Esophagus muscularis mucosa (tissue), 4 donors: ENCODE measurements around the gene OSR1. TPM values are rescaled to one million over a fixed set of nuclear protein-coding genes. Genes with fewer than 3 reads are reported as not detected.

Source experiments
- DNase-seq: peaks from one replicate; pipeline ENCODE4 v3.0.0-alpha.2; 2017; ENCODE audit errors: extremely low spot score
- H3K27ac ChIP-seq, 4 donors: fragments of 200-600 bp; sonication (generic); replicated peaks in 1 of 4; 1 replicate in 3 of 4; 2 replicates in 1 of 4; pipeline ENCODE4 v1.5.1; 2016 to 2019; ENCODE audit warnings: mild to moderate bottlenecking in 1 of 4
- H3K27me3 ChIP-seq, 4 donors: fragments of 200-600 bp; sonication (generic); one replicate each; pipeline versions ENCODE4 v1.5.1 to v1.6.0; 2016 to 2019
- H3K36me3 ChIP-seq, 4 donors: fragments of 200-600 bp; sonication (generic); one replicate each; pipeline ENCODE4 v1.5.1; 2016 to 2019
- H3K4me1 ChIP-seq, 4 donors: fragments of 200-600 bp; sonication (generic); one replicate each; pipeline ENCODE4 v1.5.1; 2016 to 2019
- H3K4me3 ChIP-seq, 4 donors: fragments of 200-600 bp; sonication (generic); 1 replicate in 2 of 4; 2 replicates in 2 of 4; pipeline ENCODE4 v1.5.1; 2016 to 2019; ENCODE audit warnings: mild to moderate bottlenecking in 4 of 4, moderate library complexity in 1 of 4
- H3K9me3 ChIP-seq, 4 donors: fragments of 200-600 bp; sonication (generic); 1 replicate in 3 of 4; 2 replicates in 1 of 4; pipeline ENCODE4 v1.5.1; 2016 to 2019
- EP300 ChIP-seq: sonication (generic); formaldehyde crosslinking; IDR thresholded peaks from one replicate; pipeline ENCODE4 v1.6.1; 2017; ENCODE audit warnings: antibody characterized with exemption
- POLR2A ChIP-seq: fragments of 450-650 bp; IDR thresholded peaks from one replicate; pipeline ENCODE4 v1.6.1; 2017; ENCODE audit warnings: antibody characterized with exemption, moderate library complexity, mild to moderate bottlenecking, low read depth
- POLR2AphosphoS5 ChIP-seq, 2 donors: sonication (generic); formaldehyde crosslinking; IDR thresholded peaks; one replicate each; pipeline ENCODE4 v1.6.1; 2017; ENCODE audit warnings: antibody characterized with exemption in 2 of 2
- WGBS: methylation state at CpG from one replicate; pipeline ENCODE4 v1.1.5; 2018; 5-methylcytosine and 5-hydroxymethylcytosine counted together
- intact Hi-C: fragments of 100-400 bp; cut with DNase I; formaldehyde crosslinking; loops from one replicate; pipeline ENCODE4 v1.15.1; 2023
- total RNA-seq, 4 donors: library from RNA; depleted of rRNA; stranded (reverse); fragments of >200 nt; gene quantifications; one replicate each; pipeline versions ENCODE4 v1.1.0 to v1.2.1, GENCODE V29; 2016
- TF ChIP-seq, protein P1 (sequence below), 3 experiments: fragments of 200-600 bp in 2 of 3; fragments of 450-650 bp in 1 of 3; sonication (generic) in 2 of 3; IDR thresholded peaks; one replicate each; pipeline ENCODE4 v1.5.1; 2017 to 2019; ENCODE audit warnings: antibody characterized with exemption in 3 of 3, mild to moderate bottlenecking in 2 of 3, moderate library complexity in 1 of 3

Gene OSR1
- total RNA-seq, 4 donors from 2014 or later: 50.3 to 99.6 (median 74.7) TPM

DNA sequence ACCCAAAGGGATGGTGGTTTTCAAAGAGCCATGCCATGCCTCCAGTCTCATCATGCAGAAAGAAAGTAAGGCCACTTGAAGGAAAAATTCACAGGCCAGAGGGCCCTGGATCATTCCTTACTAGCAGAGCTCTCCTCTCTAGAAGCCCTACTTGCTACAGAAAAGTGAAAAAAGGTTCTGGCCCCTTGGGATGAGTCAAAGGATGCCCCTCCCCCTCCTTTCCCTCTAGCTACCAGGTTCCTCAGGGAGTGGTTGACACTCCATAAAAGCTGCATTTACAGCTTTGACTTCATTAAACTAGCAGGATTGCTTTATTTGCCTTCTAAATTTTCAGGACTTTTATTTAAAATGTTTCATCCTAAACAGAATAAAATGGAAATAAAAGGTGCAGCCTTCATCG lies 21.2 kb downstream of the OSR1 start:
- H3K9me3 ChIP-seq: no peaks in the 10 kb centered on the region
- H3K36me3 ChIP-seq: peaks cover 0 to 17% (median 0%) of the 10 kb centered on the region in 4 donors
- intact Hi-C loops: no loop called here
- no peak overlapping the region for H3K27ac ChIP-seq
- H3K4me1 ChIP-seq: no peaks in the 10 kb centered on the region
- no peak overlapping the region for H3K4me3 ChIP-seq
- no peak for DNase-seq
- WGBS: 100% methylated on average over 1 of the region's 1 CpG
- no peaks in the 10 kb centered on the region for H3K27me3 ChIP-seq
- TF ChIP-seq POLR2AphosphoS5 (IDR thresholded peaks at IDR 0.05) (no peak), EP300 (no peak), POLR2A (no peak)
- TF ChIP-seq, protein P1, sequence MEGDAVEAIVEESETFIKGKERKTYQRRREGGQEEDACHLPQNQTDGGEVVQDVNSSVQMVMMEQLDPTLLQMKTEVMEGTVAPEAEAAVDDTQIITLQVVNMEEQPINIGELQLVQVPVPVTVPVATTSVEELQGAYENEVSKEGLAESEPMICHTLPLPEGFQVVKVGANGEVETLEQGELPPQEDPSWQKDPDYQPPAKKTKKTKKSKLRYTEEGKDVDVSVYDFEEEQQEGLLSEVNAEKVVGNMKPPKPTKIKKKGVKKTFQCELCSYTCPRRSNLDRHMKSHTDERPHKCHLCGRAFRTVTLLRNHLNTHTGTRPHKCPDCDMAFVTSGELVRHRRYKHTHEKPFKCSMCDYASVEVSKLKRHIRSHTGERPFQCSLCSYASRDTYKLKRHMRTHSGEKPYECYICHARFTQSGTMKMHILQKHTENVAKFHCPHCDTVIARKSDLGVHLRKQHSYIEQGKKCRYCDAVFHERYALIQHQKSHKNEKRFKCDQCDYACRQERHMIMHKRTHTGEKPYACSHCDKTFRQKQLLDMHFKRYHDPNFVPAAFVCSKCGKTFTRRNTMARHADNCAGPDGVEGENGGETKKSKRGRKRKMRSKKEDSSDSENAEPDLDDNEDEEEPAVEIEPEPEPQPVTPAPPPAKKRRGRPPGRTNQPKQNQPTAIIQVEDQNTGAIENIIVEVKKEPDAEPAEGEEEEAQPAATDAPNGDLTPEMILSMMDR (IDR thresholded peaks at IDR 0.05): no peak

DNA sequence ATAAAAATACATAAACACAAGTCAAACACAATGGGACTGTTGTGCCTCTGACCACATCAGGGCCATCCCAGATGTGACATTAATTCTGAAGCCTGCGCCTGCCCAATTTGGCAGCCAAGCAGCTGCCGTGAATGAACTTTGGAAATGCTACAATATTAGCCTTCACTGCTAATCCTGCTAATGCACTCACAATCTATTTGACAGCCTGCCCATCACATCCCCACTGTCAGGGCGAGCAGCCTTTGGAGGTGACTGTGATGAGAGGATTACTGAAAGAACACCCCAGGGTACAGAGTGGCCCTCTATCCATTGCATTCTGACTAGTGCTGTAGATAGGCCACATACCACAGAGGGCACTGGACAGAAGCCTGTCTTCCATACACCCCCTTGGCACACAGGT lies 21.6 kb downstream of the OSR1 start:
- intact Hi-C loops: no loop called here
- TF ChIP-seq POLR2AphosphoS5 (IDR thresholded peaks at IDR 0.05) (no peak), EP300 (no peak), POLR2A (no peak)
- TF ChIP-seq, protein P1 (IDR thresholded peaks at IDR 0.05): no peak
- H3K4me1 ChIP-seq: no peaks in the 10 kb centered on the region
- no peaks in the 10 kb centered on the region for H3K27me3 ChIP-seq
- H3K9me3 ChIP-seq: no peaks in the 10 kb centered on the region
- H3K36me3 ChIP-seq: peaks cover 0 to 17% (median 0%) of the 10 kb centered on the region in 4 donors
- no peak for DNase-seq
- H3K27ac ChIP-seq: no peak overlapping the region
- H3K4me3 ChIP-seq: no peak overlapping the region
- 88% methylated on average over 3 of the region's 3 CpGs for whole genome bisulfite sequencing

DNA sequence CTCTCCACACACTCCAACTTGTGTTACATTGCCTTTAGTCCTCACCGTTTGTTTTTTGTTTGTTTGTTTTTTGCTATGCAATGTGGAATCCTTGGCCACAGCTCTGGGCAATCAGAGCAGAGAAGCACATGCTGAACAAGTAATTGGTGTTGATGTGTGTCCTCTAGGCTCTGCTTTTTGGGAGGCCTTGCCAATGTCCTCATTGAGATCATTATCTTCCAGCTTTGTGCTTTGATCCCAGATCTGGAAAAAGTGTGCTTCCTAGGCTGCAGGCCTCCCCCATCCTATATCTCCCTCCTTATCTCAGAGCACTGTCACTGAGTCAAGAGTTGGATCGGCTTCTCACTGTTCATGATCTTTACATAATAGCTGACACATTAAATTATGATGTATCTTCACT lies 25.9 kb downstream of the OSR1 start:
- 78% methylated on average over 2 of the region's 2 CpGs for WGBS
- no peaks in the 10 kb centered on the region for H3K4me1 ChIP-seq

DNA sequence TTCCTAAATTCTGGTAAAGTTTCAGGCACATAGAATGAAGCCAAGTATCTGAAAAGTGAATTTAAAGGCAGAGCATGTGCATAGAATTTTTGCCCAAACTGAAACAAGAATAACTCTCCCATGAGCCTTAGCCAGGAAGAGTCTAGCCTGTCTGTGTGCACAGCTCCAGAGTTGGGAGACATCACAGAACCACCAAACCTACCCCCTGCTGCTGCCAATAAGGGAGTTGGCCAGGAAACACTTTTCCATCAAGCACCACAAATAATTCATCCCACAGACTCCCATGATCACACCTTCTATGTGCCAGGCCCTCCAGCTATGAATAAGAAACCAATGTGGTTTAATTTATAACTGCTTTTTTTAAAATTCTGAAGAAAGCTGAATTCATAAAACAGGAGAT lies 27.0 kb downstream of the OSR1 start:
- intact Hi-C loops: no loop called here
- no peaks in the 10 kb centered on the region for H3K27me3 ChIP-seq
- no peak for DNase-seq
- H3K27ac ChIP-seq: no peak overlapping the region
- TF ChIP-seq EP300: no peak
- TF ChIP-seq, protein P1 (IDR thresholded peaks at IDR 0.05): no peak
- no peak for TF ChIP-seq POLR2AphosphoS5 (IDR thresholded peaks at IDR 0.05)
- TF ChIP-seq POLR2A: no peak
- H3K4me3 ChIP-seq: no peak overlapping the region
- H3K36me3 ChIP-seq: no peaks in the 10 kb centered on the region
- H3K4me1 ChIP-seq: no peaks in the 10 kb centered on the region
- no peaks in the 10 kb centered on the region for H3K9me3 ChIP-seq

More for the DNA sequence above, 25.9 kb downstream of the OSR1 start:
- TF ChIP-seq POLR2AphosphoS5 (IDR thresholded peaks at IDR 0.05) (no peak), POLR2A (no peak), EP300 (no peak)
- TF ChIP-seq, protein P1 (IDR thresholded peaks at IDR 0.05): no peak
- DNase-seq: no peak
- H3K9me3 ChIP-seq: no peaks in the 10 kb centered on the region
- intact Hi-C loops: no loop called here
- no peak overlapping the region for H3K4me3 ChIP-seq
- no peaks in the 10 kb centered on the region for H3K36me3 ChIP-seq
- H3K27me3 ChIP-seq: no peaks in the 10 kb centered on the region
- H3K27ac ChIP-seq: no peak overlapping the region

DNA sequence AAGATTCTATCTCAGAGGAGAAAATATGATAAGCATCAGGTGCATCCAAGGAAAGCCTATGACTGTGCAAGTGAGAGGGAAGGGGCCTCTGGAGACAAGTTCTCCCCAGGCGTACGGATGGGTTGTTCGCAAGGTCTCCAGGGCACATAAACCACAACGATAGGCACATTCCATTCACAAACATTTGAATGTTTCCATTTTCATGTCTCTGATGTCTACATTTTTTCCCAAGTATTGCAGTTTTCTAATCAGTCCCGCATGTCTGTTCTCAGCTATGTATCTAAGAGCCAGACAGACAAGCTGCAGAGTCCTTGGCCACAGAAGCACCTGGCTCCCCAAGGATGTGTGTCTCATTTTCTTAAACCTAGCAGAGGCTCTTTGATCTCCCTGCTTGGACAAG lies 28.0 kb downstream of the OSR1 start:
- intact Hi-C loops: no loop called here
- DNase-seq: no peak
- 91% methylated on average over 5 of the region's 5 CpGs for WGBS
- H3K27ac ChIP-seq: no peak overlapping the region
- no peaks in the 10 kb centered on the region for H3K9me3 ChIP-seq
- no peak overlapping the region for H3K4me3 ChIP-seq
- H3K36me3 ChIP-seq: no peaks in the 10 kb centered on the region
- no peaks in the 10 kb centered on the region for H3K4me1 ChIP-seq
- no peaks in the 10 kb centered on the region for H3K27me3 ChIP-seq
- TF ChIP-seq POLR2AphosphoS5 (IDR thresholded peaks at IDR 0.05) (no peak), EP300 (no peak), POLR2A (no peak)
- TF ChIP-seq, protein P1 (IDR thresholded peaks at IDR 0.05): no peak
